22Rv1 (cell line): ENCODE data around the gene ENPP3.

Experiments used
- ZFX ChIP-seq: fragments of 450-650 bp; IDR thresholded peaks from 2 replicates; pipeline ENCODE4 v1.6.1; 2017; ENCODE audit warnings: antibody characterized with exemption, borderline replicate concordance
- TF ChIP-seq, protein P1 (sequence below): fragments of 450-650 bp; IDR thresholded peaks from 2 replicates; pipeline ENCODE4 v1.5.1; 2017; ENCODE audit warnings: mild to moderate bottlenecking

DNA sequence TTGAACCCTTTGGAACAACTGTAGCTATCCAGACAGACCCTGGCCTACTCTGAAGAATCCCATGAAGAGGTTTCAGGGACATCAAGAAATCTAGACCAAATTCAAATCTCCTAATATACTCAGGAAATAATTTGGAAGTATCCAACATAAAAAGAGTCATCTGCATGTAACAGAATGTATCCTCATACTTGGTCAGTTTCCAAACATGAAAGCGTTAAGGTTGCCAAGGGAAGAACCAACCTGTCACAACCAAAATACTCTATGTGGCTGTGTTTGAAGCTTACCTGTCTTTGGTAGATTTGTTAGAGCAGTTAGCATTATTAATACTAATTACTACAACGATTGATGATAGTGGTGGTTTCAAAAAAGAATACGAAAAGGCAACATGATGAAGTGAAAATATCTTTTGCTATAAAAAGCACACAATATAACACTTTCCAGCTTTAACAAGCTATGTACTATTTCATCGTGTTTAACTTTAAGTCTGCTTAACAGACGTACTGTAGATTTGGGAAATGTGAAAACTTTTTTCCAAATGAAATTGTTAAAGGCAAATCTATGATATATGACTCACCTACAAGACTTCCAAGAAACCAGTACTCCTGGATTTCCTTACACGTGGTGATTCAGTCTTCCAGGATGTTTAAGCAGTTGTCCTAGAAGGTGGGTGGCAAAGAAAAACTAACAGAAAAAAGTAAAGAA lies 124.1 kb downstream of the ENPP3 start:
- TF ChIP-seq, protein P1, sequence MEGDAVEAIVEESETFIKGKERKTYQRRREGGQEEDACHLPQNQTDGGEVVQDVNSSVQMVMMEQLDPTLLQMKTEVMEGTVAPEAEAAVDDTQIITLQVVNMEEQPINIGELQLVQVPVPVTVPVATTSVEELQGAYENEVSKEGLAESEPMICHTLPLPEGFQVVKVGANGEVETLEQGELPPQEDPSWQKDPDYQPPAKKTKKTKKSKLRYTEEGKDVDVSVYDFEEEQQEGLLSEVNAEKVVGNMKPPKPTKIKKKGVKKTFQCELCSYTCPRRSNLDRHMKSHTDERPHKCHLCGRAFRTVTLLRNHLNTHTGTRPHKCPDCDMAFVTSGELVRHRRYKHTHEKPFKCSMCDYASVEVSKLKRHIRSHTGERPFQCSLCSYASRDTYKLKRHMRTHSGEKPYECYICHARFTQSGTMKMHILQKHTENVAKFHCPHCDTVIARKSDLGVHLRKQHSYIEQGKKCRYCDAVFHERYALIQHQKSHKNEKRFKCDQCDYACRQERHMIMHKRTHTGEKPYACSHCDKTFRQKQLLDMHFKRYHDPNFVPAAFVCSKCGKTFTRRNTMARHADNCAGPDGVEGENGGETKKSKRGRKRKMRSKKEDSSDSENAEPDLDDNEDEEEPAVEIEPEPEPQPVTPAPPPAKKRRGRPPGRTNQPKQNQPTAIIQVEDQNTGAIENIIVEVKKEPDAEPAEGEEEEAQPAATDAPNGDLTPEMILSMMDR = no peak
- TF ChIP-seq ZFX = no peak
